22Rv1 (cell line): Measurements from ENCODE around the gene SERINC2.

ENCODE experiments used
- ZFX ChIP-seq: fragments of 450-650 bp; IDR thresholded peaks from 2 replicates; pipeline ENCODE4 v1.6.1; 2017; ENCODE audit warnings: antibody characterized with exemption, borderline replicate concordance
- TF ChIP-seq, protein P1 (sequence below): fragments of 450-650 bp; IDR thresholded peaks from 2 replicates; pipeline ENCODE4 v1.5.1; 2017; ENCODE audit warnings: mild to moderate bottlenecking

DNA sequence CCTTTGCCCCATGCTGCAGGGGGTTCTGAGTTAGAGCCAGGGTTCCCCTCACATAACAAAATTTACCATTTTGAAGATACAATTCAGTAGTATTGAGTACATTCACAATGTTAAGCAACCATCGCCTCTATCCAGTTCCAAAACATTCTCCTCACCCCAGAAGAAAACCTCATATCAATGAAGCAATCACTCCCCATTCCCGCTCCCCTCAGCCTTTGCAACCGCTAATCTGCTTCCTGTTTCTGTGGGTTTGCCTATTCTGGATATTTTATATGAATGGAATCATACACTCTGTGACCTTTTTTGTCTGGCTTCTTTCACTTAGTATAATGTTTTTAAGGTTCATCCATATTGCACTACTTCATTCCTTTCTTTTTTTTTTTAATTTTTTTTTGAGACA lies 32.9 kb downstream of the SERINC2 start:
- TF ChIP-seq, protein P1, sequence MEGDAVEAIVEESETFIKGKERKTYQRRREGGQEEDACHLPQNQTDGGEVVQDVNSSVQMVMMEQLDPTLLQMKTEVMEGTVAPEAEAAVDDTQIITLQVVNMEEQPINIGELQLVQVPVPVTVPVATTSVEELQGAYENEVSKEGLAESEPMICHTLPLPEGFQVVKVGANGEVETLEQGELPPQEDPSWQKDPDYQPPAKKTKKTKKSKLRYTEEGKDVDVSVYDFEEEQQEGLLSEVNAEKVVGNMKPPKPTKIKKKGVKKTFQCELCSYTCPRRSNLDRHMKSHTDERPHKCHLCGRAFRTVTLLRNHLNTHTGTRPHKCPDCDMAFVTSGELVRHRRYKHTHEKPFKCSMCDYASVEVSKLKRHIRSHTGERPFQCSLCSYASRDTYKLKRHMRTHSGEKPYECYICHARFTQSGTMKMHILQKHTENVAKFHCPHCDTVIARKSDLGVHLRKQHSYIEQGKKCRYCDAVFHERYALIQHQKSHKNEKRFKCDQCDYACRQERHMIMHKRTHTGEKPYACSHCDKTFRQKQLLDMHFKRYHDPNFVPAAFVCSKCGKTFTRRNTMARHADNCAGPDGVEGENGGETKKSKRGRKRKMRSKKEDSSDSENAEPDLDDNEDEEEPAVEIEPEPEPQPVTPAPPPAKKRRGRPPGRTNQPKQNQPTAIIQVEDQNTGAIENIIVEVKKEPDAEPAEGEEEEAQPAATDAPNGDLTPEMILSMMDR: no peak
- TF ChIP-seq ZFX: no peak
